ENCODE results near the gene OBSL1.

The OBSL1 gene

GRCh38 chr2:219517954-219518778 lies 53.2 kb downstream of the OBSL1 start:
- Histone ChIP-seq H3K79me2 (ENCODE audit: insufficient read depth, low read length) (no peaks in the 10 kb centered on the region), H3F3A (ENCODE audit: low read depth) (no peaks in the 10 kb centered on the region), H3K4me2 (ENCODE audit: low read depth, low read length, poor library complexity, severe bottlenecking) (no peak overlapping the region), H4K20me1 (ENCODE audit: insufficient read depth, low read length, poor library complexity, severe bottlenecking) (no peaks in the 10 kb centered on the region), H3K4me3 (ENCODE audit: low read length, poor library complexity, severe bottlenecking) (no peak overlapping the region), H3K9me3 (ENCODE audit: insufficient read depth, low read depth, low read length) (no peaks in the 10 kb centered on the region), H3K9ac (ENCODE audit: low read depth, low read length, poor library complexity, severe bottlenecking) (no peak overlapping the region), H3K27me3 (ENCODE audit: insufficient read depth, low read length, poor library complexity, severe bottlenecking) (peaks cover 4% of the 10 kb centered on the region), H3K36me3 (ENCODE audit: insufficient read depth, low read length) (no peaks in the 10 kb centered on the region), H3K4me1 (ENCODE audit: insufficient read depth, low read length, poor library complexity, severe bottlenecking) (peaks cover 18% of the 10 kb centered on the region), H2AFZ (ENCODE audit: low read length) (no peak overlapping the region), H3K9me2 (replicated peaks; ENCODE audit: low read depth, low read length) (no peaks in the 10 kb centered on the region)
- no peak for TF ChIP-seq EZH2phosphoT487 (IDR thresholded peaks at IDR 0.05; ENCODE audit: borderline replicate concordance)
- TF ChIP-seq, protein P1, sequence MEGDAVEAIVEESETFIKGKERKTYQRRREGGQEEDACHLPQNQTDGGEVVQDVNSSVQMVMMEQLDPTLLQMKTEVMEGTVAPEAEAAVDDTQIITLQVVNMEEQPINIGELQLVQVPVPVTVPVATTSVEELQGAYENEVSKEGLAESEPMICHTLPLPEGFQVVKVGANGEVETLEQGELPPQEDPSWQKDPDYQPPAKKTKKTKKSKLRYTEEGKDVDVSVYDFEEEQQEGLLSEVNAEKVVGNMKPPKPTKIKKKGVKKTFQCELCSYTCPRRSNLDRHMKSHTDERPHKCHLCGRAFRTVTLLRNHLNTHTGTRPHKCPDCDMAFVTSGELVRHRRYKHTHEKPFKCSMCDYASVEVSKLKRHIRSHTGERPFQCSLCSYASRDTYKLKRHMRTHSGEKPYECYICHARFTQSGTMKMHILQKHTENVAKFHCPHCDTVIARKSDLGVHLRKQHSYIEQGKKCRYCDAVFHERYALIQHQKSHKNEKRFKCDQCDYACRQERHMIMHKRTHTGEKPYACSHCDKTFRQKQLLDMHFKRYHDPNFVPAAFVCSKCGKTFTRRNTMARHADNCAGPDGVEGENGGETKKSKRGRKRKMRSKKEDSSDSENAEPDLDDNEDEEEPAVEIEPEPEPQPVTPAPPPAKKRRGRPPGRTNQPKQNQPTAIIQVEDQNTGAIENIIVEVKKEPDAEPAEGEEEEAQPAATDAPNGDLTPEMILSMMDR (conservative IDR thresholded peaks at IDR 0.05; ENCODE audit: low read length): no peak

DNA sequence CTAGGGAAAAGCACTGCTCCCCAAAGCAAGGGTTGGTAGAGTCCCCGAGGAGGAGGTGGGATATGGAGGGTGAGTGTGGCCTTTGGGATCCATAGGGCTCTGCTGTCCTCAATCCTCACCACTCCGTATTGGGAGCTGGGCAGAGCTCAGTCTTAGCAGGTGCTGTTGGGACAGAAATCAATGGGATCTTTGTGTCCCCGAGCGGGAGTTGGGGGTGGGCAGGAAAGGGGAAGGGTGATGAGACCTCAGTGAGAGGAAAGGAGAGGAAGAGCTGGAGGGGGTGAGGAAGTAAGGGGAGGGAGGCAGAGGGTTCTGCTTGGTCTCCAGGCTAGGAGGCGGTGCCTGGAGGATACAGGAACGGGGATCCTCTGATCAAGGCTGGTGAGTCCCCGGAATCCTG lies 54.5 kb downstream of the OBSL1 start:
- no peak overlapping the region for H2AFZ ChIP-seq (ENCODE audit: low read length)
- peaks cover 18% of the 10 kb centered on the region for H3K4me1 ChIP-seq (ENCODE audit: insufficient read depth, low read length, poor library complexity, severe bottlenecking)
- TF ChIP-seq EZH2phosphoT487 (IDR thresholded peaks at IDR 0.05; ENCODE audit: borderline replicate concordance): no peak
- TF ChIP-seq, protein P1 (conservative IDR thresholded peaks at IDR 0.05; ENCODE audit: low read length): no peak
- H3K4me3 ChIP-seq (ENCODE audit: low read length, poor library complexity, severe bottlenecking): no peak overlapping the region
- no peaks in the 10 kb centered on the region for H3K9me3 ChIP-seq (ENCODE audit: insufficient read depth, low read depth, low read length)
- H3K79me2 ChIP-seq (ENCODE audit: insufficient read depth, low read length): no peaks in the 10 kb centered on the region
- H3K27me3 ChIP-seq (ENCODE audit: insufficient read depth, low read length, poor library complexity, severe bottlenecking): peaks cover 5% of the 10 kb centered on the region
- H3K36me3 ChIP-seq (ENCODE audit: insufficient read depth, low read length): no peaks in the 10 kb centered on the region
- H3K4me2 ChIP-seq (ENCODE audit: low read depth, low read length, poor library complexity, severe bottlenecking): no peak overlapping the region
- no peaks in the 10 kb centered on the region for H3K9me2 ChIP-seq (replicated peaks; ENCODE audit: low read depth, low read length)
- no peaks in the 10 kb centered on the region for H4K20me1 ChIP-seq (ENCODE audit: insufficient read depth, low read length, poor library complexity, severe bottlenecking)
- no peak overlapping the region for H3K9ac ChIP-seq (ENCODE audit: low read depth, low read length, poor library complexity, severe bottlenecking)
- no peaks in the 10 kb centered on the region for H3F3A ChIP-seq (ENCODE audit: low read depth)

DNA sequence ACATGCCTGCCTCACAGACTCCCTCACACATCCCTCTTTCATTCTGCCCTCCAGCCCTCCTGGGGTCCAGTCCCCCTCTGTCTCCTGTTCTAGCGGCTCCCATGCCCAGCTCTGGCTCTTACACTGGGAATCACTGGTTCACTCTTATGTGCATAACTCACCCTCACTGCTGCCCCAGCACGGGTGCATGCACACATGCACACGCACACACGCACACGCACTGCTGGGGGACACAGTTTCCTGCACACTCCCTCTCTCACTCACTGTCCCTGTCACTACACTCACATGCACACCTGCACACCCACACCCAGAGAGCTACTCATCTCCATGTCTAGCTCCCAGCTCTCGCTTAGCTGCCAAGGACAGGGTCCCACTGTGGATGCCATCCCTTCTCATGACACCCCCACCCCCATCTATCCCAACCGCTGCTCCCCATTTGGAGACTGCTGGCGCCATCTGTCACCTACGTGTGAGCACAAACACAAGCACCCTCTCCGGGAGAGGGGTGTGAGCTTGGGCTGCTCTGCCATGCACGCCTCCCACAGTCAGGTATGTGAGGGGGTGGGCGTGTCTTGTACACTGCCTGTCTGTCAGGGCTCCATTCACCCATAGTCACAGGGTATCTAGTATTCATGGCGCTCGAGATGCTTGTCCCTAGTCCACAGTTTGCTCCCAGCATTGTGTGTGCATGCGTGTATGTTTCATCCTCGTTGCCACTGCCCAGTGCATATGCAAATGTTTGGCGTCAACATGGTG lies 55.3 kb downstream of the OBSL1 start:
- no peaks in the 10 kb centered on the region for H3K9me3 ChIP-seq (ENCODE audit: insufficient read depth, low read depth, low read length)
- TF ChIP-seq, protein P1 (conservative IDR thresholded peaks at IDR 0.05; ENCODE audit: low read length): no peak
- no peak for TF ChIP-seq EZH2phosphoT487 (IDR thresholded peaks at IDR 0.05; ENCODE audit: borderline replicate concordance)
- peaks cover 14% of the 10 kb centered on the region for H3K4me1 ChIP-seq (ENCODE audit: insufficient read depth, low read length, poor library complexity, severe bottlenecking)
- no peak overlapping the region for H3K9ac ChIP-seq (ENCODE audit: low read depth, low read length, poor library complexity, severe bottlenecking)
- no peaks in the 10 kb centered on the region for H3K9me2 ChIP-seq (replicated peaks; ENCODE audit: low read depth, low read length)
- no peaks in the 10 kb centered on the region for H3K36me3 ChIP-seq (ENCODE audit: insufficient read depth, low read length)
- peaks cover 5% of the 10 kb centered on the region for H3K27me3 ChIP-seq (ENCODE audit: insufficient read depth, low read length, poor library complexity, severe bottlenecking)
- H2AFZ ChIP-seq (ENCODE audit: low read length): no peak overlapping the region
- H3K4me2 ChIP-seq (ENCODE audit: low read depth, low read length, poor library complexity, severe bottlenecking): no peak overlapping the region
- H3K79me2 ChIP-seq (ENCODE audit: insufficient read depth, low read length): no peaks in the 10 kb centered on the region
- no peak overlapping the region for H3K4me3 ChIP-seq (ENCODE audit: low read length, poor library complexity, severe bottlenecking)
- H4K20me1 ChIP-seq (ENCODE audit: insufficient read depth, low read length, poor library complexity, severe bottlenecking): no peaks in the 10 kb centered on the region
- H3F3A ChIP-seq (ENCODE audit: low read depth): no peaks in the 10 kb centered on the region
